ENCODE data around the gene PIK3C2B.

PIK3C2B gene

DNA sequence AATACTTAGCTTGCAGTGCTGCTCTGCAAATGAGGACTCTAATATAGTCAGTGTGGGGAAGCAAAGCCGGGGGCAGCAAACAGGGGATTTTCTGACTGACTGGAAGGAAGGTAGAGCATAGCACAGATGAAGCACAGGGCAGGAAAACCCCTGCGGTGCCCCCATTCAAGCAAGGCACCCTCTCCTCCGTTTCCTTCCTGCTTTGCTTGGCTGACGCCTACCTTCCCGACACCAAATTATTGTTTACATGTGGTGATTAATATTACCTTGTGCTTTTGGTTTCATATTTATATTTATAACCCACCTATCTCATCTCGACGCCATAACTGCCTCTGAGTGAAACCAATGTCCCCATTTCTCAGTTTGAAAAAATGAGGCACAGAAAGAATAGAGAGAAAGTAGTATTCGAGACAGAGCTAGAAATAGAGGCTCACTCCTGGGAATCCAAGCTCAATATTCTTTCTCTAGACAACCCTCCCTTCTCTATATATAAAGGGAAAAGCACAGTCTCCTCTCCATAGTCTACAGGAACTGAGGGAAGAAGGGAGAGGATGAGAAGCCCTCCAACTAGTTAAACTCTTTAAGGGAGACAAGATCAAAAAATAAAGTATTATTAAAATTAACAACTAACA, 41.3 kb downstream of the PIK3C2B start:
- TF ChIP-seq, protein P1, sequence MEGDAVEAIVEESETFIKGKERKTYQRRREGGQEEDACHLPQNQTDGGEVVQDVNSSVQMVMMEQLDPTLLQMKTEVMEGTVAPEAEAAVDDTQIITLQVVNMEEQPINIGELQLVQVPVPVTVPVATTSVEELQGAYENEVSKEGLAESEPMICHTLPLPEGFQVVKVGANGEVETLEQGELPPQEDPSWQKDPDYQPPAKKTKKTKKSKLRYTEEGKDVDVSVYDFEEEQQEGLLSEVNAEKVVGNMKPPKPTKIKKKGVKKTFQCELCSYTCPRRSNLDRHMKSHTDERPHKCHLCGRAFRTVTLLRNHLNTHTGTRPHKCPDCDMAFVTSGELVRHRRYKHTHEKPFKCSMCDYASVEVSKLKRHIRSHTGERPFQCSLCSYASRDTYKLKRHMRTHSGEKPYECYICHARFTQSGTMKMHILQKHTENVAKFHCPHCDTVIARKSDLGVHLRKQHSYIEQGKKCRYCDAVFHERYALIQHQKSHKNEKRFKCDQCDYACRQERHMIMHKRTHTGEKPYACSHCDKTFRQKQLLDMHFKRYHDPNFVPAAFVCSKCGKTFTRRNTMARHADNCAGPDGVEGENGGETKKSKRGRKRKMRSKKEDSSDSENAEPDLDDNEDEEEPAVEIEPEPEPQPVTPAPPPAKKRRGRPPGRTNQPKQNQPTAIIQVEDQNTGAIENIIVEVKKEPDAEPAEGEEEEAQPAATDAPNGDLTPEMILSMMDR (IDR thresholded peaks at IDR 0.05; ENCODE audit: control insufficient read depth, extremely low read depth, insufficient read depth) = no peak
- H3K4me3 ChIP-seq (ENCODE audit: low read depth, low read length) = no peak overlapping the region
- no peak for DNase-seq (ENCODE audit: low read depth)

DNA sequence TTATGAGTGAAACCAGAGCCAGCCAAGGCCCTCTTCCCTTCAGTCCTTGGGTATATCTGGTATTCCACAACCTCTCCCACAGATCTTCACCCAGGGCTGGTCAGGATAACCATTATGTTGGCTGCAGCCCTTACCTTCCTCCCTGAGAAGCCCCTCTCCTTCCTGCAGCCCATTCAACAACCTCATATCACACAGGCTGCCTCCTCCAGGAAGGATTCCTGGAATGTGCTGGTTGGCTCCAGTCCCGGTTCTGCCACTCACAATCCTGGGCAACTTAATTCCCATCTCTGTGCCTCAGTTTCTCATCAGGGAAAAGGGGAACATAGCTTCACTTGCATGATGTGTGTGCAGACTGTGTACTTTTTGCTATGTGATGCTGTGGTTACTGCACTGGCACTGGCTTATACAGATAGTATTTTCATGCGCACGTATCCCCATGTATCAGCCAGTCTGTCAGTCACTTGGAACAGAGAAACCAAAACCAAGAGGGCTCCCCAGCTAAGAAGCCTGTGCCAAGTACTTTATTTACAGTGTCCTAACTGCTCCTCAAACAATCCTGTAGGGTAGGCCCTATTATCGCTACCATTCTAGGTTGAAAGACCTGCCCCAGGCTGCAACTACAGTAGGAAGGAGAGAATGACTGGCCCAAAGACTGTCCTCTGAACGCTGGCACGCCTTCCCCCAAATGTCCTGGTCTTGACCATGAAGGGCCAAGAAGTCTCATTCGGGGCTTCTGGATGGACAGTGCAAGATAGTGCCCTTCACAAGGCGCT, 43.1 kb downstream of the PIK3C2B start:
- no peak overlapping the region for H3K4me3 ChIP-seq (ENCODE audit: low read depth, low read length)
- TF ChIP-seq, protein P1 (IDR thresholded peaks at IDR 0.05; ENCODE audit: control insufficient read depth, extremely low read depth, insufficient read depth) = no peak
- no peak for DNase-seq (ENCODE audit: low read depth)

DNA sequence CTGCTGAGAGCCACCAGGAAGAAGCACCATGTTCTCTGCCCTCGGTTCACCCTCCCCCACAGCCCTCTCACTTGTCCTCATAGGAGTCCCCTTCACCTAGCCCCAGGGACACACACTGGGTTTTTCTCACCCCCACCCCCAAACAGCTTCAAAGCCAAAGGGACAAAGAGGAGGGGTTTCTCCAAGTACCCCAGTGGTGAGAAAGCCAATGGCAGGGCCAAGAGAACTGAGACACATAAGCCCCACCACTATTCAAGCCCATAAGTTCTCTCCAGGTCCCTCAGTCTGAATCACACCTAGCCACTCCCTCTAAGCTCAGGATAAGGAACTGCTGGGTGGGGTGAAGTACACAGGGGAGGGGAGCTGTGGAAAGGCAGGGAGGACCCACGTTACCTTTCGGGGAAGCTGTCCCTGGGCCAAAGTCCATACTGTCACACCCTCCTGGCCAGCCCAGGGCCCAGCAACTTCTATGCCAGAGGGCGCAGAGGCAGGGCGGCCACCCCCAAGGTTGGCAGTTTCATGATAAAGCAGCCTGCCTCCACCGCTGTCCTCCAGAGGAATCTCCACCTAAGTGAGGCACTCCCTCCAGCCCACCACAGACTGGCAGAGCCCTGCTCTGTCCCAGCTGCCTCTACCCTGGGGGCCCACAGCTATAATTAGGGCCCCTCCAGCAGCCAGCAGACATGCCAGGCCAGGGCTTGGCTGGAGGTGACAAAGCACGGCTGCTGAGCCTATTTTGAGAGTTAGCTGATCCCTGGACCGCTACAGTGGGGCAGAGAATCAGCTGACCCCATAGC, 43.9 kb downstream of the PIK3C2B start:
- DNase-seq (ENCODE audit: low read depth) = no peak
- no peak overlapping the region for H3K4me3 ChIP-seq (ENCODE audit: low read depth, low read length)
- TF ChIP-seq, protein P1 (IDR thresholded peaks at IDR 0.05; ENCODE audit: control insufficient read depth, extremely low read depth, insufficient read depth) = no peak

DNA sequence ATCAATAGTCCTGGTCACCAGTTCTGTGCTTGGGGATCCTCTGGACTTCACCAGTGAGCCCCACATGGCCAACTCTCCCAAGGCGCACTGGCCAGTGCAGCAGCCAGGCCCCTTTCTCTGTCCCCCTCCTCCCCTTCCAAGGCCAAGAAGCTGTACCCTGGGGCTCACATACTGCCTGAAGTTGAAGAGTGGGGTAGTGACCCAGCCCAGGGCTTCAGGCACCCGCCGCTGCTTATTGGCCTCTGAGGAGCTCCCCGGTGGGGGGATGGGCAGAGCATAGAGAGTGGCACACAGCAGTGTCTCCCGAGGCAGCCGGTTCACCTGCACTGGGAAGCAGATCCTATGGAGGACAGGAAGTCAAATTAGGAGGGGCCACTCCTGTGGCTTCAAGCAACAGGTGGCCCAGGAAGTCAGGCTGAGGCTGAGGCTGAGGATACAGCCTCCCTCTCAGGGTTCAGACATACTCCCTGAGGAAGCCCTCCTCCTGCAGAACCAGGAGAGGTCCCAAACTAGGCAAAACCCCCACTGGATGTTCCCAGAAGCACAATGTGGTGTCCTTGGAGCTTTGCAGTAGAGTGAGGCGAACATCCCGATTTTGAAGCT, 44.8 kb downstream of the PIK3C2B start:
- no peak for DNase-seq (ENCODE audit: low read depth)
- TF ChIP-seq, protein P1 (IDR thresholded peaks at IDR 0.05; ENCODE audit: control insufficient read depth, extremely low read depth, insufficient read depth) = no peak
- H3K4me3 ChIP-seq (ENCODE audit: low read depth, low read length) = no peak overlapping the region

DNA sequence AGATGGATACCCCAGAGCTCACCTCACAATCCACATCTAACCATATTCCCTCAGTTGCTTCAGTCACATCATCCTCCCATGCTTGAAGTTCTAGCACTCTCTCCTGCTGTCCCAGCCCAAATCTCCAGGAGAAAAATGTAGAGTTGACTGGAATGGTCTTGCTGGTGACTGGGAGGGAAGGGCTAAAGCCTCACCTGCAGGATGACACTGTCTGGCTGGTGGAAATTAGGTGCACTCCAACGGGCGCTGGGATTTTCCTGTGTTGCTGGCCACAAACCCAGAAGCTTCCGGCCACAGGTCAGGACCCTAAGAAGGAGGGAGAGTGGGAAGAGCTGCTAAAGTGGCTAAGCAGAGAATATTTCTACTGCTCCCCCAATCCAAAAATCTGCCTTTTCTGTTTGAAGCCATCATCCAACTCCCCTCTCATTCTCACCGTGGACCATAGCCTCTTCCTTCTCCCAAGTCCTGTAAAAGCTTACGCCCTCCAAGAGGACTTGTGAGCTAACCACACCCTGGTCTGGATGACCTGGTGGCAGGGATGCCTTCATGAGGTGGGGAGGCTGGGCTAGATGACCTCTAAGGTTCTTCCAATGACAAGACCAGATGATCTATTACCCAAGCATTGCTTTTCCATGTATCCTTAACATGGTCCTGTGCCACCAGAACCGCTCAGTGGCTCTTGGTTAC, 45.5 kb downstream of the PIK3C2B start:
- DNase-seq (ENCODE audit: low read depth) = no peak
- no peak overlapping the region for H3K4me3 ChIP-seq (ENCODE audit: low read depth, low read length)
- TF ChIP-seq, protein P1 (IDR thresholded peaks at IDR 0.05; ENCODE audit: control insufficient read depth, extremely low read depth, insufficient read depth) = no peak

DNA sequence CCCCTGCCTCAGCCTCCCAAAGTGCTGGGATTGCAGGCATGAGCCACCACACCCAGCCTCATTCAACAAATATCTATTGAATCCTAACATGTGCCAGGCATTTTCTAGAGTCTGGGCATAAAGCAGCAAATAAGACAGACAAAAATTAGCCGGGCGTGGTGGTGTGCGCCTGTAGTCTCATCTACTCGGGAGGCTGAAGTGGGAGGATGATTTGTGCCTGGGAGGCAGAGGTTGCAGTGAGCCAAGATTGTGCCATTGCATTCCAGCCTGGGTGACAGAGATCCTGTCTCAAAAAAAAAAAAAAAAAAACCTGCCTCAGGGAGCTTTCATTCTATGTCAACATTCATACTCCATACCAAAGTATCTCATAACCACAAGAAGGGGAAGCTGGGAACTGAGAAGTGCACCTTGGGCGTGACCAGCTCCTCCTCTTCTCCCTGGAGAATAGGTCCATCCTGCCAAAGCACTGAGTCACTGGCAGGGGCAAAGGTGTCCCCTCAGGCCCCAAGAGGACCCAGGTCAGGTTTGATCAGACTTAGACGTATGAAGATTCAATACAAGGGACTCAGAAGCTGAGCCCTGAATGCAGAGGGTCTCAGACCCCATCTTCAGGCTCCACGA, 46.2 kb downstream of the PIK3C2B start:
- TF ChIP-seq, protein P1 (IDR thresholded peaks at IDR 0.05; ENCODE audit: control insufficient read depth, extremely low read depth, insufficient read depth) = no peak
- DNase-seq (ENCODE audit: low read depth) = no peak
- H3K4me3 ChIP-seq (ENCODE audit: low read depth, low read length) = no peak overlapping the region
